CD14-positive monocyte (primary cell): ENCODE measurements around the gene KRT17. TPM values are rescaled to one million over a fixed set of nuclear protein-coding genes. Genes with fewer than 3 reads are reported as not detected.

ENCODE experiments used
- DNase-seq, 3 donors: peaks; one replicate each; pipeline ENCODE4 v3.0.0-alpha.2; 2011 to 2022
- H2AFZ ChIP-seq: 2 replicates; pipeline ENCODE4 v1.6.0; 2012; ENCODE audit warnings: mild to moderate bottlenecking, low read depth, low read length, inconsistent platforms; ENCODE audit not compliant: insufficient read depth, poor library complexity, severe bottlenecking
- H3K27ac ChIP-seq, 2 donors: 1 replicate in 1 of 2; 2 replicates in 1 of 2; pipeline ENCODE4 v1.5.1; 2012 to 2013; ENCODE audit warnings: low read length in 2 of 2, control low read depth in 1 of 2, inconsistent platforms in 1 of 2, low read depth in 1 of 2, mild to moderate bottlenecking in 1 of 2
- H3K27me3 ChIP-seq, 2 donors: one replicate each; pipeline versions ENCODE4 v1.6.0 to v1.6.1; 2011 to 2013; ENCODE audit warnings: low read length in 2 of 2; ENCODE audit not compliant: control insufficient read depth in 2 of 2, insufficient read depth in 2 of 2
- H3K36me3 ChIP-seq, 2 donors: replicated peaks in 1 of 2; 1 replicate in 1 of 2; 2 replicates in 1 of 2; pipeline versions ENCODE4 v1.5.1 to v1.6.1; 2012 to 2013; ENCODE audit warnings: low read length in 2 of 2, control low read depth in 1 of 2, inconsistent platforms in 1 of 2, mild to moderate bottlenecking in 1 of 2; ENCODE audit not compliant: insufficient read depth in 2 of 2, control insufficient read depth in 1 of 2
- H3K4me1 ChIP-seq, 2 donors: 1 replicate in 1 of 2; 2 replicates in 1 of 2; pipeline versions ENCODE4 v1.5.1 to v1.6.1; 2012 to 2013; ENCODE audit warnings: low read length in 2 of 2, control low read depth in 1 of 2, inconsistent platforms in 1 of 2, mild to moderate bottlenecking in 1 of 2, moderate library complexity in 1 of 2; ENCODE audit not compliant: insufficient read depth in 2 of 2, control insufficient read depth in 1 of 2
- H3K4me2 ChIP-seq: replicated peaks from 2 replicates; pipeline ENCODE3; 2012; ENCODE audit warnings: low read length, moderate library complexity, mild to moderate bottlenecking; ENCODE audit not compliant: poor library complexity, severe bottlenecking; ENCODE audit errors: extremely low read depth
- H3K4me3 ChIP-seq, 3 experiments: fragments of 200-600 bp in 1 of 3; sonication (generic) in 1 of 3; replicated peaks in 1 of 3; 1 replicate in 2 of 3; 2 replicates in 1 of 3; pipeline ENCODE4 v1.5.1; 2011 to 2013; ENCODE audit warnings: low read length in 3 of 3, mild to moderate bottlenecking in 3 of 3, control low read depth in 2 of 3, low read depth in 2 of 3, inconsistent platforms in 1 of 3, moderate library complexity in 1 of 3
- H3K79me2 ChIP-seq: 2 replicates; pipeline ENCODE4 v1.6.0; 2012; ENCODE audit warnings: mild to moderate bottlenecking, control low read depth, inconsistent platforms, low read length, moderate library complexity; ENCODE audit not compliant: insufficient read depth
- H3K9ac ChIP-seq: 2 replicates; pipeline ENCODE4 v1.6.0; 2017; ENCODE audit warnings: low read length, mild to moderate bottlenecking; ENCODE audit not compliant: insufficient read depth, poor library complexity, severe bottlenecking
- H3K9me3 ChIP-seq, 2 donors: replicated peaks in 1 of 2; 1 replicate in 1 of 2; 2 replicates in 1 of 2; pipeline versions ENCODE4 v1.5.1 to v1.6.1; 2012 to 2013; ENCODE audit warnings: low read length in 2 of 2, control low read depth in 1 of 2; ENCODE audit not compliant: control insufficient read depth in 1 of 2, insufficient read depth in 1 of 2
- H4K20me1 ChIP-seq: 2 replicates; pipeline ENCODE4 v1.6.0; 2012; ENCODE audit warnings: mild to moderate bottlenecking, low read length, control low read depth, moderate library complexity; ENCODE audit not compliant: insufficient read depth
- H3K27ac Mint-ChIP-seq, 7 donors: one replicate each; pipeline ENCODE4 v1.8.0; 2020; ENCODE audit warnings: mild to moderate bottlenecking in 7 of 7, mixed read lengths in 7 of 7, moderate library complexity in 6 of 7, inconsistent platforms in 2 of 7
- H3K27me3 Mint-ChIP-seq, 3 donors: one replicate each; pipeline ENCODE4 v1.8.0; 2021 to 2022; ENCODE audit warnings: low read depth in 3 of 3, mild to moderate bottlenecking in 3 of 3, mixed read lengths in 3 of 3, moderate library complexity in 3 of 3, inconsistent platforms in 1 of 3
- H3K36me3 Mint-ChIP-seq, 2 donors: one replicate each; pipeline ENCODE4 v1.8.0; 2020; ENCODE audit warnings: mixed read lengths in 2 of 2, inconsistent platforms in 1 of 2, mild to moderate bottlenecking in 1 of 2
- H3K4me1 Mint-ChIP-seq: one replicate; pipeline ENCODE4 v1.8.0; 2020; ENCODE audit warnings: mild to moderate bottlenecking, mixed read lengths
- H3K4me3 Mint-ChIP-seq, 2 donors: one replicate each; pipeline ENCODE4 v1.8.0; 2020; ENCODE audit warnings: mild to moderate bottlenecking in 2 of 2, mixed read lengths in 2 of 2, moderate library complexity in 1 of 2
- H3K9me3 Mint-ChIP-seq, 7 donors: one replicate each; pipeline ENCODE4 v1.8.0; 2020 to 2022; ENCODE audit warnings: mixed read lengths in 7 of 7, mild to moderate bottlenecking in 6 of 7, moderate library complexity in 6 of 7, inconsistent platforms in 2 of 7
- WGBS: methylation state at CpG from one replicate; pipeline ENCODE4 v1.1.5; 2013; ENCODE audit warnings: missing lambda C conversion rate; ENCODE audit not compliant: insufficient coverage; 5-methylcytosine and 5-hydroxymethylcytosine counted together
- intact Hi-C, 2 donors: fragments of 100-400 bp; cut with micrococcal nuclease; formaldehyde crosslinking; loops; one replicate each; pipeline versions ENCODE4 v1.15.0 to v1.15.1; 2023
- polyA plus RNA-seq, 3 donors: library from polyadenylated mRNA; depleted of rRNA in 1 of 3; unstranded in 2 of 3; stranded (reverse) in 1 of 3; fragments of 300-500 nt in 2 of 3; fragments of >200 nt in 1 of 3; fragmentation: Illumina TruSeq in 2 of 3; gene quantifications; 1 replicate in 2 of 3; 2 replicates in 1 of 3; pipeline ENCODE4 v1.2.3, GENCODE V29; 2012 to 2021
- TF ChIP-seq, protein P1 (sequence below): fragments of 200-600 bp; IDR thresholded peaks from one replicate; pipeline ENCODE4 v1.8.0; 2022; ENCODE audit warnings: antibody characterized with exemption, mild to moderate bottlenecking

Gene KRT17
- polyA plus RNA-seq, 3 donors = 0.49 TPM; not detected in 2

DNA sequence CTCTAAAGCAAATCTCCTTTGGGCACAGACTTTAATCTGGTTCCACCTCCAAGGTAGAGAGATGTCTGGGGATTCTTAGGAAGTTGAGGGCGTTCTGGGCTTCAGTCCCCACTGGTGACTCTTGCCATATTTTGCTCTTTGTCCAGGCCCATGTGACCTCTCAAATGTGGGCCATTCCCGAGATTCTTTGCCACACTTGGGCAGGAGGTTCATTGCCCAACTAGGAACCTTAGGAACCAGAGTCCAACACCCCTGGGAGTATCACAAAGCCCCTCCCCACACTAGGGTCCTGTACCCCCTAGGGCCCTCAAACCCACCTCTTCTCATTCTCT, 44.2 kb downstream of the KRT17 start:
- H3K27me3 Mint-ChIP-seq = peaks cover 7 to 12% (median 8%) of the 10 kb centered on the region in 3 donors
- H3K4me3 ChIP-seq = no peak overlapping the region
- H2AFZ ChIP-seq = no peak overlapping the region

GRCh38 chr17:41579484-41580243, 44.7 kb downstream of the KRT17 start:
- H3K36me3 ChIP-seq = no peaks in the 10 kb centered on the region
- H3K36me3 Mint-ChIP-seq = no peaks in the 10 kb centered on the region
- no peak overlapping the region for H3K27ac Mint-ChIP-seq
- H3K79me2 ChIP-seq = no peaks in the 10 kb centered on the region
- H2AFZ ChIP-seq = no peak overlapping the region
- no peak overlapping the region for H3K4me3 Mint-ChIP-seq
- intact Hi-C loops = no loop called here
- no peaks in the 10 kb centered on the region for H4K20me1 ChIP-seq
- no peaks in the 10 kb centered on the region for H3K27me3 ChIP-seq
- WGBS = 46% methylated on average over 13 of the region's 18 CpGs
- peak; percentile 38 to 61 (median 53) for DNase-seq
- peaks cover 3 to 6% of the 10 kb centered on the region in 2 donors for H3K4me1 ChIP-seq
- H3K4me2 ChIP-seq = peak overlapping the region; percentile 31
- peaks cover 4% of the 10 kb centered on the region for H3K4me1 Mint-ChIP-seq
- H3K27ac ChIP-seq = no peak overlapping the region
- peaks cover 0 to 1% (median 0%) of the 10 kb centered on the region in 7 donors for H3K9me3 Mint-ChIP-seq
- no peak overlapping the region for H3K4me3 ChIP-seq
- peaks cover 8 to 11% (median 10%) of the 10 kb centered on the region in 3 donors for H3K27me3 Mint-ChIP-seq
- TF ChIP-seq, protein P1, sequence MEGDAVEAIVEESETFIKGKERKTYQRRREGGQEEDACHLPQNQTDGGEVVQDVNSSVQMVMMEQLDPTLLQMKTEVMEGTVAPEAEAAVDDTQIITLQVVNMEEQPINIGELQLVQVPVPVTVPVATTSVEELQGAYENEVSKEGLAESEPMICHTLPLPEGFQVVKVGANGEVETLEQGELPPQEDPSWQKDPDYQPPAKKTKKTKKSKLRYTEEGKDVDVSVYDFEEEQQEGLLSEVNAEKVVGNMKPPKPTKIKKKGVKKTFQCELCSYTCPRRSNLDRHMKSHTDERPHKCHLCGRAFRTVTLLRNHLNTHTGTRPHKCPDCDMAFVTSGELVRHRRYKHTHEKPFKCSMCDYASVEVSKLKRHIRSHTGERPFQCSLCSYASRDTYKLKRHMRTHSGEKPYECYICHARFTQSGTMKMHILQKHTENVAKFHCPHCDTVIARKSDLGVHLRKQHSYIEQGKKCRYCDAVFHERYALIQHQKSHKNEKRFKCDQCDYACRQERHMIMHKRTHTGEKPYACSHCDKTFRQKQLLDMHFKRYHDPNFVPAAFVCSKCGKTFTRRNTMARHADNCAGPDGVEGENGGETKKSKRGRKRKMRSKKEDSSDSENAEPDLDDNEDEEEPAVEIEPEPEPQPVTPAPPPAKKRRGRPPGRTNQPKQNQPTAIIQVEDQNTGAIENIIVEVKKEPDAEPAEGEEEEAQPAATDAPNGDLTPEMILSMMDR = peak; percentile 73
- no peaks in the 10 kb centered on the region for H3K9me3 ChIP-seq
- H3K9ac ChIP-seq = no peak overlapping the region

More for the DNA sequence above, 44.2 kb downstream of the KRT17 start:
- Histone ChIP-seq H3K79me2 (no peaks in the 10 kb centered on the region), H3K4me2 (no peak overlapping the region), H4K20me1 (no peaks in the 10 kb centered on the region), H3K9me3 (no peaks in the 10 kb centered on the region), H3K36me3 (no peaks in the 10 kb centered on the region), H3K27me3 (no peaks in the 10 kb centered on the region), H3K27ac (no peak overlapping the region), H3K9ac (no peak overlapping the region), H3K4me1 (peaks cover 3 to 6% of the 10 kb centered on the region in 2 donors)
- Mint-ChIP-seq H3K36me3 (no peaks in the 10 kb centered on the region), H3K4me3 (no peak overlapping the region), H3K4me1 (peaks cover 4% of the 10 kb centered on the region), H3K27ac (no peak overlapping the region), H3K9me3 (peaks cover 0 to 1% (median 0%) of the 10 kb centered on the region in 7 donors)
- intact Hi-C loops = no loop called here
- 83% methylated on average over 2 of the region's 2 CpGs for WGBS
- no peak for DNase-seq
- TF ChIP-seq, protein P1 = no peak
